KOPT-K1 (cell line): ENCODE results near the gene PADI2.

Source experiments
- H3K27ac ChIP-seq: fragments of 200-600 bp; sonication (generic); 2 replicates; pipeline ENCODE4 v1.5.1; 2016; ENCODE audit warnings: antibody characterized with exemption, mild to moderate bottlenecking, low read depth, low read length; ENCODE audit not compliant: poor library complexity, severe bottlenecking
- H3K36me3 ChIP-seq: fragments of 200-600 bp; sonication (generic); 2 replicates; pipeline ENCODE4 v1.5.1; 2017; ENCODE audit warnings: antibody characterized with exemption, mild to moderate bottlenecking, low read length, moderate library complexity; ENCODE audit not compliant: insufficient read depth
- H3K9me3 ChIP-seq: fragments of 200-600 bp; sonication (generic); 2 replicates; pipeline ENCODE4 v1.5.1; 2017; ENCODE audit warnings: antibody characterized with exemption, low read length, mild to moderate bottlenecking; ENCODE audit not compliant: insufficient read depth, poor library complexity, severe bottlenecking

The PADI2 gene

GRCh38 chr1:17052641-17053040 is 66.6 kb downstream of the PADI2 start:
- no peaks in the 10 kb centered on the region for H3K9me3 ChIP-seq
- peaks cover 32% of the 10 kb centered on the region for H3K36me3 ChIP-seq
- H3K27ac ChIP-seq: peak overlapping the region; percentile 64

GRCh38 chr1:17052038-17052437 is 67.2 kb downstream of the PADI2 start:
- H3K9me3 ChIP-seq: no peaks in the 10 kb centered on the region
- H3K36me3 ChIP-seq: peaks cover 32% of the 10 kb centered on the region
- H3K27ac ChIP-seq: no peak overlapping the region

- Histone ChIP-seq H3K27ac (no peak overlapping the region), H3K9me3 (no peaks in the 10 kb centered on the region), H3K36me3 (peaks cover 56% of the 10 kb centered on the region)
These were observed 71.3 kb downstream of the PADI2 start for GRCh38 chr1:17047924-17048323.

GRCh38 chr1:17046334-17046657 is 73.0 kb downstream of the PADI2 start:
- H3K27ac ChIP-seq: no peak overlapping the region
- peaks cover 66% of the 10 kb centered on the region for H3K36me3 ChIP-seq
- H3K9me3 ChIP-seq: no peaks in the 10 kb centered on the region

GRCh38 chr1:17045634-17046333 is 73.5 kb downstream of the PADI2 start:
- peaks cover 65% of the 10 kb centered on the region for H3K36me3 ChIP-seq
- H3K27ac ChIP-seq: no peak overlapping the region
- H3K9me3 ChIP-seq: no peaks in the 10 kb centered on the region

- H3K36me3 ChIP-seq: peaks cover 65% of the 10 kb centered on the region
These were observed 74.1 kb downstream of the PADI2 start for GRCh38 chr1:17045150-17045549.

GRCh38 chr1:17043676-17044075 is 75.6 kb downstream of the PADI2 start:
- Histone ChIP-seq H3K36me3 (peaks cover 65% of the 10 kb centered on the region), H3K27ac (no peak overlapping the region), H3K9me3 (no peaks in the 10 kb centered on the region)

More at GRCh38 chr1:17045150-17045549, 74.1 kb downstream of the PADI2 start:
- no peak overlapping the region for H3K27ac ChIP-seq
- no peaks in the 10 kb centered on the region for H3K9me3 ChIP-seq

- Histone ChIP-seq H3K27ac (no peak overlapping the region), H3K9me3 (no peaks in the 10 kb centered on the region), H3K36me3 (peaks cover 92% of the 10 kb centered on the region)
These were observed 79.1 kb downstream of the PADI2 start for GRCh38 chr1:17040135-17040534.

- Histone ChIP-seq H3K36me3 (peaks cover 92% of the 10 kb centered on the region), H3K27ac (no peak overlapping the region), H3K9me3 (no peaks in the 10 kb centered on the region)
These were observed 79.7 kb downstream of the PADI2 start for GRCh38 chr1:17039522-17039921.

GRCh38 chr1:17033481-17033880 is 85.8 kb downstream of the PADI2 start:
- Histone ChIP-seq H3K9me3 (no peaks in the 10 kb centered on the region), H3K36me3 (peaks cover 94% of the 10 kb centered on the region), H3K27ac (no peak overlapping the region)

- H3K27ac ChIP-seq: no peak overlapping the region
- H3K36me3 ChIP-seq: peaks cover 94% of the 10 kb centered on the region
- H3K9me3 ChIP-seq: no peaks in the 10 kb centered on the region
These were observed 86.5 kb downstream of the PADI2 start for GRCh38 chr1:17032741-17033140.

GRCh38 chr1:17031436-17031835 is 87.8 kb downstream of the PADI2 start:
- H3K27ac ChIP-seq: no peak overlapping the region
- H3K9me3 ChIP-seq: no peaks in the 10 kb centered on the region
- H3K36me3 ChIP-seq: peaks cover 97% of the 10 kb centered on the region

GRCh38 chr1:17030206-17030605 is 89.0 kb downstream of the PADI2 start:
- Histone ChIP-seq H3K27ac (no peak overlapping the region), H3K9me3 (no peaks in the 10 kb centered on the region), H3K36me3 (peaks cover 100% of the 10 kb centered on the region)

- Histone ChIP-seq H3K27ac (no peak overlapping the region), H3K36me3 (peaks cover 100% of the 10 kb centered on the region), H3K9me3 (no peaks in the 10 kb centered on the region)
These were observed 90.5 kb downstream of the PADI2 start for GRCh38 chr1:17028662-17029188.

GRCh38 chr1:17027900-17028299 is 91.4 kb downstream of the PADI2 start:
- H3K36me3 ChIP-seq: peaks cover 100% of the 10 kb centered on the region

GRCh38 chr1:17027403-17027802 is 91.8 kb downstream of the PADI2 start:
- Histone ChIP-seq H3K36me3 (peaks cover 100% of the 10 kb centered on the region), H3K9me3 (no peaks in the 10 kb centered on the region), H3K27ac (no peak overlapping the region)

More at GRCh38 chr1:17027900-17028299, 91.4 kb downstream of the PADI2 start:
- Histone ChIP-seq H3K27ac (no peak overlapping the region), H3K9me3 (no peaks in the 10 kb centered on the region)
